HepG2 (cell line): ENCODE data around the gene DPEP3. TPM values are rescaled to one million over a fixed set of nuclear protein-coding genes. Genes with fewer than 3 reads are reported as not detected.

Experiments
- ARHGAP35 ChIP-seq: sonication (generic); formaldehyde crosslinking; IDR thresholded peaks from 2 replicates; pipeline ENCODE4 v1.9.0; 2022; ENCODE audit warnings: mild to moderate bottlenecking, inconsistent platforms, moderate library complexity, missing genetic modification reagents, borderline replicate concordance
- ATM ChIP-seq: fragments of 450-650 bp; IDR thresholded peaks from 2 replicates; pipeline ENCODE4 v1.7.1; 2017; ENCODE audit warnings: mild to moderate bottlenecking, borderline replicate concordance
- BCL6 ChIP-seq: IDR thresholded peaks from 2 replicates; pipeline ENCODE4 v1.6.1; 2016; ENCODE audit warnings: missing genetic modification reagents, missing compliant biosample characterization
- GATAD1 ChIP-seq: IDR thresholded peaks from 2 replicates; pipeline ENCODE4 v1.6.1; 2016; ENCODE audit warnings: missing genetic modification reagents, missing compliant biosample characterization
- NBN ChIP-seq: fragments of 450-650 bp; conservative IDR thresholded peaks from 2 replicates; pipeline ENCODE4 v1.6.1; 2017
- NCOR1 ChIP-seq: fragments of 200-600 bp; sonication (generic); IDR thresholded peaks from 2 replicates; pipeline ENCODE4 v1.7.0; 2017; ENCODE audit warnings: antibody characterized with exemption, low read length, borderline replicate concordance
- NFE2L1 ChIP-seq: sonication (generic); formaldehyde crosslinking; IDR thresholded peaks from 2 replicates; pipeline ENCODE4 v1.4.0; 2020; ENCODE audit warnings: missing genetic modification reagents, mild to moderate bottlenecking, borderline replicate concordance
- SAP130 ChIP-seq: IDR thresholded peaks from 2 replicates; pipeline ENCODE4 v1.6.1; 2016; ENCODE audit warnings: low read depth
- ZNF281 ChIP-seq: sonication (generic); formaldehyde crosslinking; IDR thresholded peaks from 2 replicates; pipeline ENCODE4 v1.4.0; 2020; ENCODE audit warnings: missing genetic modification reagents, borderline replicate concordance
- ZNF350 ChIP-seq: sonication (generic); formaldehyde crosslinking; IDR thresholded peaks from 2 replicates; pipeline ENCODE4 v1.4.0; 2020; ENCODE audit warnings: mild to moderate bottlenecking, low read depth, missing genetic modification reagents, borderline replicate concordance
- ZNF773 ChIP-seq: sonication (generic); formaldehyde crosslinking; IDR thresholded peaks from 2 replicates; pipeline ENCODE4 v1.4.0; 2020; ENCODE audit warnings: missing genetic modification reagents, borderline replicate concordance
- ZNF781 ChIP-seq: sonication (generic); formaldehyde crosslinking; IDR thresholded peaks from 2 replicates; pipeline ENCODE4 v1.5.1; 2020; ENCODE audit warnings: borderline replicate concordance, mild to moderate bottlenecking, missing genetic modification reagents; ENCODE audit errors: not compliant biosample characterization
- ZSCAN21 ChIP-seq: sonication (generic); formaldehyde crosslinking; IDR thresholded peaks from 2 replicates; pipeline ENCODE4 v1.8.0; 2022; ENCODE audit warnings: mild to moderate bottlenecking, missing genetic modification reagents, moderate library complexity, borderline replicate concordance
- polyA plus RNA-seq, 8 experiments: library from polyadenylated mRNA; depleted of rRNA in 3 of 8; stranded (reverse) in 7 of 8; unstranded in 1 of 8; fragments of >200 nt; fragmentation: Illumina TruSeq in 4 of 8; extraction: Trizol in 4 of 8; gene quantifications; 2 replicates each; pipeline versions ENCODE4 v1.2.1 to v1.2.3, GENCODE V29; 2011 to 2016; ENCODE audit warnings: low read depth in 4 of 8, missing spikeins in 1 of 8, mixed read lengths in 1 of 8; ENCODE audit not compliant: insufficient read depth in 1 of 8
- total RNA-seq, 5 experiments: library from RNA; depleted of rRNA; stranded (reverse); fragments of >200 nt; fragmentation: Illumina TruSeq; extraction: Trizol; gene quantifications; 2 replicates each; pipeline ENCODE4 v1.2.3, GENCODE V29; 2016; ENCODE audit warnings: low read depth in 1 of 5
- TF ChIP-seq, protein P1 (sequence below): sonication (generic); formaldehyde crosslinking; IDR thresholded peaks from 2 replicates; pipeline ENCODE4 v1.4.0; 2020; ENCODE audit warnings: missing genetic modification reagents
- TF ChIP-seq, protein P2 (sequence below): sonication (generic); formaldehyde crosslinking; IDR thresholded peaks from 2 replicates; pipeline ENCODE4 v1.8.1; 2022; ENCODE audit warnings: low read depth, mild to moderate bottlenecking, missing genetic modification reagents
- TF ChIP-seq, protein P3 (sequence below): sonication (generic); formaldehyde crosslinking; IDR thresholded peaks from 2 replicates; pipeline ENCODE4 v1.4.0; 2020; ENCODE audit warnings: mild to moderate bottlenecking, missing genetic modification reagents
- TF ChIP-seq, protein P4 (sequence below): sonication (generic); formaldehyde crosslinking; IDR thresholded peaks from 2 replicates; pipeline ENCODE4 v1.8.0; 2022; ENCODE audit warnings: mild to moderate bottlenecking, missing genetic modification reagents, moderate library complexity

Gene DPEP3
- total and polyA plus RNA-seq, 2 of the 13 experiments (the other 11 are each of a cell fraction or from before 2014, with no cell fraction given): not detected

DNA sequence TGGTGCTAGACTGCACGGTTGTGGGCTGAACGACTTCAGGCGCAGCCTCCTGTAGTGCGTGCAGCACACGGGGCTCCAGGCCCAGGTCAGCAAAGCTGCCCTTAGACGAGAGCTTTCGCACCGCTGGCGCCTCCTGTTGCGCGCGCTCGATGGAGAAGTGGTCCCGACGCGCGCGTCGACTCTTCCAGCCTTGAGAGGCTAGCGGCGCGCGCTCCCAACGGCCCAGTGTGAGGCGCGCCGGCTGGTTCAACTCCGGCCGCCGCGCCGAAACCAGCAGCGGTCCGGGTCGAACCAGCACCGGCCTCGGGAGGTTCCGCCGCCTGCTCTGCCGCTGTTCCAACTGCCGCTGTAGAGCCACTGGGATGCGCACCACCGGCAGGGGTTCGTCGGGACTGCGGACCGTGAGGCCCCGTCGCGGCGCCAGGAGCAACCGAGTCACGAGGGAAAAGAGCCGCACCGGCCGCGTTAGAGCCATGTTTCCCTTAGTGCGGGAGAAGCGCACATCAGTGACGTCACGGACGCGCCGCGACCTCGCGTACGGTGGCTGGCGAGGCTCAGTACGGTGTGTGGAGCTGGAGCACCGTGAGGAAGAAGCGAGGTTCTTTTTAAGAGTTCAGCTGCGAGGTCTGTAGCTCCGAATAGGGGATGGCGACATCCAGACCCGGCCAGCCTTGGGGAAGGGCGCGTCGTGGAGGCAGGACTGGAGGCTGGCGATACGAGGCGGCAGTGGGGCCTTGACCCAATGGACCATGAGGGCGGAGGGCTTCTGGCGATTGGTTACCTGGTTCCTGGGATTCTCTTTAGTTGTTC, 42.6 kb upstream of the DPEP3 start, which contains the start of the genes DDX28 and DUS2 (continued):
- peak; percentile 94 for TF ChIP-seq ZSCAN21 (CRISPR knock-in tag)
- TF ChIP-seq ARHGAP35 (CRISPR knock-in tag): peak; percentile 95; the same call in 1 of the 2 replicates
- TF ChIP-seq ZNF781 (CRISPR knock-in tag): peak; percentile 97
- peak; percentile 99 for TF ChIP-seq SAP130
- TF ChIP-seq, protein P1, sequence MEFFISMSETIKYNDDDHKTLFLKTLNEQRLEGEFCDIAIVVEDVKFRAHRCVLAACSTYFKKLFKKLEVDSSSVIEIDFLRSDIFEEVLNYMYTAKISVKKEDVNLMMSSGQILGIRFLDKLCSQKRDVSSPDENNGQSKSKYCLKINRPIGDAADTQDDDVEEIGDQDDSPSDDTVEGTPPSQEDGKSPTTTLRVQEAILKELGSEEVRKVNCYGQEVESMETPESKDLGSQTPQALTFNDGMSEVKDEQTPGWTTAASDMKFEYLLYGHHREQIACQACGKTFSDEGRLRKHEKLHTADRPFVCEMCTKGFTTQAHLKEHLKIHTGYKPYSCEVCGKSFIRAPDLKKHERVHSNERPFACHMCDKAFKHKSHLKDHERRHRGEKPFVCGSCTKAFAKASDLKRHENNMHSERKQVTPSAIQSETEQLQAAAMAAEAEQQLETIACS (CRISPR knock-in tag): peak; percentile 92
- no peak for TF ChIP-seq NFE2L1 (CRISPR knock-in tag)
- TF ChIP-seq ZNF350 (CRISPR knock-in tag): peak; percentile 99
- peak; percentile 76; the same call in 1 of the 2 replicates for TF ChIP-seq ZNF773 (CRISPR knock-in tag)
- peak; percentile 100 for TF ChIP-seq GATAD1 (CRISPR knock-in tag)
- TF ChIP-seq ATM: no peak
- TF ChIP-seq NBN: no peak
- TF ChIP-seq, protein P2, sequence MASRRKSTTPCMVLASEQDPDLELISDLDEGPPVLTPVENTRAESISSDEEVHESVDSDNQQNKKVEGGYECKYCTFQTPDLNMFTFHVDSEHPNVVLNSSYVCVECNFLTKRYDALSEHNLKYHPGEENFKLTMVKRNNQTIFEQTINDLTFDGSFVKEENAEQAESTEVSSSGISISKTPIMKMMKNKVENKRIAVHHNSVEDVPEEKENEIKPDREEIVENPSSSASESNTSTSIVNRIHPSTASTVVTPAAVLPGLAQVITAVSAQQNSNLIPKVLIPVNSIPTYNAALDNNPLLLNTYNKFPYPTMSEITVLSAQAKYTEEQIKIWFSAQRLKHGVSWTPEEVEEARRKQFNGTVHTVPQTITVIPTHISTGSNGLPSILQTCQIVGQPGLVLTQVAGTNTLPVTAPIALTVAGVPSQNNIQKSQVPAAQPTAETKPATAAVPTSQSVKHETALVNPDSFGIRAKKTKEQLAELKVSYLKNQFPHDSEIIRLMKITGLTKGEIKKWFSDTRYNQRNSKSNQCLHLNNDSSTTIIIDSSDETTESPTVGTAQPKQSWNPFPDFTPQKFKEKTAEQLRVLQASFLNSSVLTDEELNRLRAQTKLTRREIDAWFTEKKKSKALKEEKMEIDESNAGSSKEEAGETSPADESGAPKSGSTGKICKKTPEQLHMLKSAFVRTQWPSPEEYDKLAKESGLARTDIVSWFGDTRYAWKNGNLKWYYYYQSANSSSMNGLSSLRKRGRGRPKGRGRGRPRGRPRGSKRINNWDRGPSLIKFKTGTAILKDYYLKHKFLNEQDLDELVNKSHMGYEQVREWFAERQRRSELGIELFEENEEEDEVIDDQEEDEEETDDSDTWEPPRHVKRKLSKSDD: peak; percentile 96
- TF ChIP-seq, protein P3, sequence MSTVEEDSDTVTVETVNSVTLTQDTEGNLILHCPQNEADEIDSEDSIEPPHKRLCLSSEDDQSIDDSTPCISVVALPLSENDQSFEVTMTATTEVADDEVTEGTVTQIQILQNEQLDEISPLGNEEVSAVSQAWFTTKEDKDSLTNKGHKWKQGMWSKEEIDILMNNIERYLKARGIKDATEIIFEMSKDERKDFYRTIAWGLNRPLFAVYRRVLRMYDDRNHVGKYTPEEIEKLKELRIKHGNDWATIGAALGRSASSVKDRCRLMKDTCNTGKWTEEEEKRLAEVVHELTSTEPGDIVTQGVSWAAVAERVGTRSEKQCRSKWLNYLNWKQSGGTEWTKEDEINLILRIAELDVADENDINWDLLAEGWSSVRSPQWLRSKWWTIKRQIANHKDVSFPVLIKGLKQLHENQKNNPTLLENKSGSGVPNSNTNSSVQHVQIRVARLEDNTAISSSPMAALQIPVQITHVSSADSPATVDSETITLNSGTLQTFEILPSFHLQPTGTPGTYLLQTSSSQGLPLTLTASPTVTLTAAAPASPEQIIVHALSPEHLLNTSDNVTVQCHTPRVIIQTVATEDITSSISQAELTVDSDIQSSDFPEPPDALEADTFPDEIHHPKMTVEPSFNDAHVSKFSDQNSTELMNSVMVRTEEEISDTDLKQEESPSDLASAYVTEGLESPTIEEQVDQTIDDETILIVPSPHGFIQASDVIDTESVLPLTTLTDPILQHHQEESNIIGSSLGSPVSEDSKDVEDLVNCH: 0 out of 2 replicates have a peak, but pooled peaks have one; percentile 38
- TF ChIP-seq ZNF281 (CRISPR knock-in tag): peak; percentile 56; the same call in 1 of the 2 replicates
- TF ChIP-seq BCL6 (CRISPR knock-in tag): peak; percentile 62
- peak; percentile 79; the same call in 1 of the 2 replicates for TF ChIP-seq NCOR1
- TF ChIP-seq, protein P4, sequence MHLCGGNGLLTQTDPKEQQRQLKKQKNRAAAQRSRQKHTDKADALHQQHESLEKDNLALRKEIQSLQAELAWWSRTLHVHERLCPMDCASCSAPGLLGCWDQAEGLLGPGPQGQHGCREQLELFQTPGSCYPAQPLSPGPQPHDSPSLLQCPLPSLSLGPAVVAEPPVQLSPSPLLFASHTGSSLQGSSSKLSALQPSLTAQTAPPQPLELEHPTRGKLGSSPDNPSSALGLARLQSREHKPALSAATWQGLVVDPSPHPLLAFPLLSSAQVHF (CRISPR knock-in tag): no peak
